ENCODE results near the gene CERS4. TPM values are rescaled to one million over a fixed set of nuclear protein-coding genes. Genes with fewer than 3 reads are reported as not detected.

CERS4 gene
- total and polyA plus RNA-seq, 2 donors (not counting 3 experiments of a cell fraction or from before 2014, with no cell fraction given), result 4.9 to 7.7 TPM

Other genes starting within 250 kb of the CERS4 start
- gene ELAVL1, start 203.7 kb upstream of the CERS4 start, total RNA-seq, result 124 and 134 TPM in 2 replicates
- gene ELAVL1, start 203.7 kb upstream of the CERS4 start, polyA plus RNA-seq, result 40.6 and 46.8 TPM in 2 replicates
- not detected in 2 replicates for gene CCL25, start 156.6 kb upstream of the CERS4 start, total RNA-seq
- not detected in 2 replicates for gene CCL25, start 156.6 kb upstream of the CERS4 start, polyA plus RNA-seq
- gene FBN3, start 59.8 kb upstream of the CERS4 start, total RNA-seq, result not detected in 2 replicates
- not detected in 2 replicates for gene FBN3, start 59.8 kb upstream of the CERS4 start, polyA plus RNA-seq
- 84.9 and 86.7 TPM in 2 replicates for gene CD320, start 99.0 kb downstream of the CERS4 start, total RNA-seq
- gene CD320, start 99.0 kb downstream of the CERS4 start, polyA plus RNA-seq, result 190 and 255 TPM in 2 replicates
- gene NDUFA7, start 112.0 kb downstream of the CERS4 start, total RNA-seq, result 60.2 and 62.0 TPM in 2 replicates
- gene NDUFA7, start 112.0 kb downstream of the CERS4 start, polyA plus RNA-seq, result 169 and 196 TPM in 2 replicates
- 1,555 and 1,664 TPM in 2 replicates for gene RPS28, start 112.1 kb downstream of the CERS4 start, total RNA-seq
- gene RPS28, start 112.1 kb downstream of the CERS4 start, polyA plus RNA-seq, result 865 and 990 TPM in 2 replicates
- 26.3 and 30.0 TPM in 2 replicates for gene KANK3, start 133.9 kb downstream of the CERS4 start, total RNA-seq
- gene KANK3, start 133.9 kb downstream of the CERS4 start, polyA plus RNA-seq, result 22.1 and 25.0 TPM in 2 replicates
- 3.9 and 4.6 TPM in 2 replicates for gene ANGPTL4, start 154.8 kb downstream of the CERS4 start, total RNA-seq
- 14.1 and 18.5 TPM in 2 replicates for gene ANGPTL4, start 154.8 kb downstream of the CERS4 start, polyA plus RNA-seq
- gene RAB11B, start 181.0 kb downstream of the CERS4 start, total RNA-seq, result 92.2 and 99.8 TPM in 2 replicates
- gene RAB11B, start 181.0 kb downstream of the CERS4 start, polyA plus RNA-seq, result 74.1 and 80.0 TPM in 2 replicates
- gene MARCHF2, start 203.9 kb downstream of the CERS4 start, total RNA-seq, result 40.1 and 43.5 TPM in 2 replicates
- gene MARCHF2, start 203.9 kb downstream of the CERS4 start, polyA plus RNA-seq, result 91.9 and 130 TPM in 2 replicates
- 288 and 301 TPM in 2 replicates for gene HNRNPM, start 235.6 kb downstream of the CERS4 start, total RNA-seq
- 244 and 250 TPM in 2 replicates for gene HNRNPM, start 235.6 kb downstream of the CERS4 start, polyA plus RNA-seq